ENCODE results near the gene COBL.

COBL gene

GRCh38 chr7:51014811-51015210, 301.8 kb downstream of the COBL start:
- no peaks in the 10 kb centered on the region for H3K9me3 ChIP-seq (ENCODE audit: insufficient read depth, low read depth, low read length)
- no peaks in the 10 kb centered on the region; the same call in 1 of the 2 replicates for H3K27me3 ChIP-seq (ENCODE audit: insufficient read depth, low read length)

DNA sequence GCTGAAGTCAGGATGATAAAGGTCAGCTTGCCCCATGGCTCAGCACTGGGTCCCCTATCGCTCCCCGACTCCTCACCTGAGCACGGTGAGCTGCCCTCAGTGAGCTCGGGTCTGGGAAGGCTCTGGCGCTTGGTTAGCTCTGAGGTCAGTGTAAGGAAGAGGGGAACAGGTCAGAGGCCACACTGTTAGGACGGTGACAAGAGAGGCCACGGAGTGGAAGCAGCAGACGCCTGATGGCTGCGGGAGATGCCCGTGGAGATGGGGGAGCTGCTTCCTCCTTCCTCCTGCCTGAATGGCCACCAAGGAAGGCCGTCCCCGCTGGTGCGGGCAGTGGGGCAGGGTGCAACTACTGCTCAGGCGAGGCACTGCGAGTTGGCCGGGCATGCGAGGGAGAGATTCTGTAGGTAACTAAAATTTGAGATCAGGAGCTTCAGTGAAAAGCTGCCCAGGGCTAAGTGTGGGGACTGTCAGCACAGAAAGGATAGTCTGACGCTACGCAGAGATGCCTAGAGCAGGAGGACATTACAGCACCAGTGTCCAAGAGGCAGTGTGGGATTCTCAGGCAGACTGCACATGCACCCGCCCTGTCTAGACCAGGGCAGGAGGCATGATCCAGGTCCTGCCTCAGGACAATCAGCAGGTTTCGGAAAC, 302.6 kb downstream of the COBL start:
- Histone ChIP-seq H3K36me3 (ENCODE audit: insufficient read depth, low read depth, low read length) (no peaks in the 10 kb centered on the region), H3K27me3 (ENCODE audit: insufficient read depth, low read length) (no peaks in the 10 kb centered on the region; the same call in 1 of the 2 replicates), H3K9me3 (ENCODE audit: insufficient read depth, low read depth, low read length) (no peaks in the 10 kb centered on the region), H3K27ac (ENCODE audit: low read length) (no peak overlapping the region), H3K4me3 (ENCODE audit: low read length) (no peak overlapping the region), H3K4me1 (ENCODE audit: insufficient read depth, low read length) (no peaks in the 10 kb centered on the region), H3K9ac (ENCODE audit: low read depth, low read length) (no peak overlapping the region)

More at GRCh38 chr7:51014811-51015210, 301.8 kb downstream of the COBL start:
- Histone ChIP-seq H3K4me1 (ENCODE audit: insufficient read depth, low read length) (no peaks in the 10 kb centered on the region), H3K9ac (ENCODE audit: low read depth, low read length) (no peak overlapping the region), H3K36me3 (ENCODE audit: insufficient read depth, low read depth, low read length) (no peaks in the 10 kb centered on the region), H3K27ac (ENCODE audit: low read length) (no peak overlapping the region), H3K4me3 (ENCODE audit: low read length) (no peak overlapping the region)

- no peaks in the 10 kb centered on the region for H3K4me1 ChIP-seq (ENCODE audit: insufficient read depth, low read length)
- no peaks in the 10 kb centered on the region for H3K9me3 ChIP-seq (ENCODE audit: insufficient read depth, low read depth, low read length)
- no peak overlapping the region for H3K27ac ChIP-seq (ENCODE audit: low read length)
- H3K36me3 ChIP-seq (ENCODE audit: insufficient read depth, low read depth, low read length): no peaks in the 10 kb centered on the region
- no peak overlapping the region for H3K9ac ChIP-seq (ENCODE audit: low read depth, low read length)
- H3K4me3 ChIP-seq (ENCODE audit: low read length): no peak overlapping the region
- no peaks in the 10 kb centered on the region; the same call in 1 of the 2 replicates for H3K27me3 ChIP-seq (ENCODE audit: insufficient read depth, low read length)
These were observed 303.3 kb downstream of the COBL start for GRCh38 chr7:51013218-51013786.

DNA sequence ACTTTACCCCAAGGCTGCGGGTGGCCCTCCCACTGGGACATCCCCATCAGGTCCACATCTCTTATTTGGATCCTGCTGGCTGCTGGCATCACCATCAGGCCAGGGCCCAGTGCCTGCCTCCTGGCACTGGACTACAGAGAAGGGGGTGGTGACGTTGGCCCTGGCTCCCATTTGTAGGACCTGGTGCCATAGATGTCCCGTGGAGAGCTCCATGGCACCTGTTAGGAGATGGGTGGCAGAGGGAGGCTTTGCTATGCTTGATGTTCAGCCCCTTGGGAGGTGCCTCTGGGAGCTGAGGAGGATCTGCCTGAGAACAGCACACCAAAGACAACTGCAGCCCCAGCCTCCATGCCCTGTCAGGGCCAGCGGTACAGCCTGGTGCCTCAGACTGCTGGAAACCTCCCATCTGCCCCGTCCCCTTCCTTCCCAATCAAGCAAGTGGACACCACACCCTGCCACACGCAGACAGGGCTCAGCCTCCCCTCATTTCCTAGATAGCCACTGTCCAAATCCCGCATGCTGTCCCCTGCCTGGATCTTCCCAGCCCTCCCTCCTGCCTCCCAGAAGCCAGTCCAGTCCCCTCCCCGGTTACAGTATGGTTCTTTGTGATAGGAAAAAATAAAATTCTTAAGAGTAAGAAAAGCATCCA, 303.9 kb downstream of the COBL start:
- no peak overlapping the region for H3K9ac ChIP-seq (ENCODE audit: low read depth, low read length)
- H3K36me3 ChIP-seq (ENCODE audit: insufficient read depth, low read depth, low read length): no peaks in the 10 kb centered on the region
- H3K27me3 ChIP-seq (ENCODE audit: insufficient read depth, low read length): no peaks in the 10 kb centered on the region; the same call in 1 of the 2 replicates
- no peaks in the 10 kb centered on the region for H3K9me3 ChIP-seq (ENCODE audit: insufficient read depth, low read depth, low read length)
- no peak overlapping the region for H3K27ac ChIP-seq (ENCODE audit: low read length)
- no peak overlapping the region for H3K4me3 ChIP-seq (ENCODE audit: low read length)
- no peaks in the 10 kb centered on the region for H3K4me1 ChIP-seq (ENCODE audit: insufficient read depth, low read length)

DNA sequence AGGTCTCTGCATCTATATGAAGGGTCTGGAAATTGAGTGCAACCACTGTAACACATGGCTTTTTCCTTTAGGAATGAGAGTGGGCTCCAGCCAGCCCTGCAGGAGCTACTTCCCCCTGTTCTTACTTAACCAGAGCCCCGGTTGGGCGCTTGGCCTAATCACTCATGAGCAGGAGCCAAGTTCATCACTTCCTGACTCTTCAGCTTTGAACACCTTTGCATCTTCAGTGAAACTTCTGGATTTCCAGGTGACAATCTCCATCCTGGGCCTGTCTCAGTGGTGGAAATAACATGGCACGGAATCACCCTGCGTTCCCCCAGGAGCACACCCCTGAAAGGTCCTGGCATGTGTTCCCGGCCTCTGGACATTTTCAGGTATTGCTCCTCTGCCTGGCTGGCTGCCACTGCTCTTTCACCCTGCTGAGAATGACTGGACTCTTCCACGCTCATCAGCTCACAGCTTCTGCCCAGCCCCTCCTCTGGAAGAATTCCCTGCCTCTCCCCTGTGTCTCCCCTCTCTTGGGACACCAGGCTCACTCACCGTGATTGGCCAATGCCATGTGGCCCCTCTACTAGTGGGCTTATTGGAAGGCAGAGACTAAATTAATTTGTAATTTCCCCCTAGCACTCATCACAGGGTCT, 304.8 kb downstream of the COBL start:
- Histone ChIP-seq H3K4me3 (ENCODE audit: low read length) (no peak overlapping the region), H3K9me3 (ENCODE audit: insufficient read depth, low read depth, low read length) (no peaks in the 10 kb centered on the region), H3K4me1 (ENCODE audit: insufficient read depth, low read length) (no peaks in the 10 kb centered on the region), H3K36me3 (ENCODE audit: insufficient read depth, low read depth, low read length) (no peaks in the 10 kb centered on the region), H3K27me3 (ENCODE audit: insufficient read depth, low read length) (no peaks in the 10 kb centered on the region; the same call in 1 of the 2 replicates), H3K27ac (ENCODE audit: low read length) (no peak overlapping the region), H3K9ac (ENCODE audit: low read depth, low read length) (no peak overlapping the region)

DNA sequence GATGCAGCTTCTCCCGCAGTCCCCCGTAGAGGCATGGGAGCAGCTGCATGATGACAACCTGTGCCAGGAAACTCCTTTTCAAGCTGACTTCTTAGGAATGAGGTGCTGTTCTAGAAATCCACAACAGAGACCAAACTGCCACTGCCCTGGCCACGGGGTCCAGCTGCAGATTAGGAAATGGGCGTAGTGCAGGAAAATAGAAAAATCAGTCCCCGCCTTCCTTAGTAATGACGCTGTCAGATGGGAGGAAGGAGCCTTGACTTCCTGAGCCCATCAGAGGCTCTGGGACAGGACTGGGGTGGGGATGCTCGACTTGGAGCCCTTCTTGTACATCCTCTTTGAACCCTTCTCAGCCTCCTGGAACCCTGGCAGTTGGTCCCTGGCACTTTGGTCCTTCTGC, 306.1 kb downstream of the COBL start:
- no peak overlapping the region for H3K9ac ChIP-seq (ENCODE audit: low read depth, low read length)
- no peak overlapping the region for H3K27ac ChIP-seq (ENCODE audit: low read length)
- no peaks in the 10 kb centered on the region for H3K9me3 ChIP-seq (ENCODE audit: insufficient read depth, low read depth, low read length)
- no peaks in the 10 kb centered on the region; the same call in 1 of the 2 replicates for H3K27me3 ChIP-seq (ENCODE audit: insufficient read depth, low read length)
- no peak overlapping the region for H3K4me3 ChIP-seq (ENCODE audit: low read length)
- no peaks in the 10 kb centered on the region for H3K36me3 ChIP-seq (ENCODE audit: insufficient read depth, low read depth, low read length)
- H3K4me1 ChIP-seq (ENCODE audit: insufficient read depth, low read length): no peaks in the 10 kb centered on the region

GRCh38 chr7:51009716-51010496, 306.7 kb downstream of the COBL start:
- H3K4me3 ChIP-seq (ENCODE audit: low read length): no peak overlapping the region
- H3K36me3 ChIP-seq (ENCODE audit: insufficient read depth, low read depth, low read length): no peaks in the 10 kb centered on the region
- no peaks in the 10 kb centered on the region for H3K4me1 ChIP-seq (ENCODE audit: insufficient read depth, low read length)
- H3K27me3 ChIP-seq (ENCODE audit: insufficient read depth, low read length): no peaks in the 10 kb centered on the region; the same call in 1 of the 2 replicates
- no peak overlapping the region for H3K9ac ChIP-seq (ENCODE audit: low read depth, low read length)
- H3K9me3 ChIP-seq (ENCODE audit: insufficient read depth, low read depth, low read length): no peaks in the 10 kb centered on the region
- no peak overlapping the region for H3K27ac ChIP-seq (ENCODE audit: low read length)

DNA sequence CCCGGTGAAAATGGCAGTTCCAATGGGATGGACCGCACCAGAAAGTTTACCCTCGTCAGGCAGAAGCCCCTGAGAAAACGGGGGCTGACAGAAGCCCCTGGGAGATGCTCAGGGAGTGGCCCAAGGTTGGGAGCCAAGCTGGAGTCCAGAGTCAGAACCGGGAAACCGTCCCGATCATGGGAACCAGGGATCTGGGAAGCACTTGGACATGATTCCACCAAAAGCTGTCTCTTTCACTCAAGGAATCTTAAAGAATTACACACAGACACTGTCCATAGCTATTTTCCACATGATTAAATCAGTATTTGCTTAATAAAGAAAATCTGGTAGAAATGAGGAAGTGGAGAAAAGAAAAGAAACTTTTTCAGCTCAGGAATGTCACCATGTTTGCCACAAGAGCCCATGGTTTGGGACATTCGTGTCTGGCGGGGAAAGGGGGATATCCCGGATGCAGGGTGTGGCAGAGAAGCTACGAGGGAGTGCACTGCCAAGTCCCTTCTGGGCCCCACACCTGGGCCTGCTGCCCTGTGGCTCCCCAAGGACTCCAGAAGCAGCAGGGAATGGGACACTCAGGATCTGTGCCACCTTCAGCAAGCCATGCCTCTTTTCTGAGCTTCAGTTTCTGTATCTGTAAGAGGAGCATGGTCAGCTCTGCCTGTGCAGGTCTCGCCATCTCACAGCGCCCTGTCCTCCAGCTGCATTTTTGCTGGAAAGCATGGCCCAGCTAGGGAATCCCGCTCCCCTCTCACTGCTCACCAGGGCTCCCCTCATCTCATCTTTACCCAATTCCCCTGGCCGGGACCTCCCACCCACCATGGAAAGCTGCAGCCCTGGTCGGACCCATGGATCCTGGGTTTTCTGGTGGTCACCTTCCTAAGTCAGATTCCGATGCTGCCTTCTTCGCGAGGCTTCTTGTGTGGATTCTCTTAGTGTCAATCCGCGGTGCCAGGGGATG, 308.8 kb downstream of the COBL start:
- no peak overlapping the region for H3K4me3 ChIP-seq (ENCODE audit: low read length)
- no peak overlapping the region for H3K9ac ChIP-seq (ENCODE audit: low read depth, low read length)
- H3K27me3 ChIP-seq (ENCODE audit: insufficient read depth, low read length): no peaks in the 10 kb centered on the region; the same call in 1 of the 2 replicates
- H3K27ac ChIP-seq (ENCODE audit: low read length): no peak overlapping the region
- H3K36me3 ChIP-seq (ENCODE audit: insufficient read depth, low read depth, low read length): no peaks in the 10 kb centered on the region
- no peaks in the 10 kb centered on the region for H3K4me1 ChIP-seq (ENCODE audit: insufficient read depth, low read length)
- no peaks in the 10 kb centered on the region for H3K9me3 ChIP-seq (ENCODE audit: insufficient read depth, low read depth, low read length)

GRCh38 chr7:51006483-51007235, 309.9 kb downstream of the COBL start:
- Histone ChIP-seq H3K27ac (ENCODE audit: low read length) (no peak overlapping the region), H3K9ac (ENCODE audit: low read depth, low read length) (no peak overlapping the region), H3K9me3 (ENCODE audit: insufficient read depth, low read depth, low read length) (no peaks in the 10 kb centered on the region), H3K4me1 (ENCODE audit: insufficient read depth, low read length) (no peaks in the 10 kb centered on the region), H3K4me3 (ENCODE audit: low read length) (no peak overlapping the region), H3K36me3 (ENCODE audit: insufficient read depth, low read depth, low read length) (no peaks in the 10 kb centered on the region), H3K27me3 (ENCODE audit: insufficient read depth, low read length) (no peaks in the 10 kb centered on the region)

DNA sequence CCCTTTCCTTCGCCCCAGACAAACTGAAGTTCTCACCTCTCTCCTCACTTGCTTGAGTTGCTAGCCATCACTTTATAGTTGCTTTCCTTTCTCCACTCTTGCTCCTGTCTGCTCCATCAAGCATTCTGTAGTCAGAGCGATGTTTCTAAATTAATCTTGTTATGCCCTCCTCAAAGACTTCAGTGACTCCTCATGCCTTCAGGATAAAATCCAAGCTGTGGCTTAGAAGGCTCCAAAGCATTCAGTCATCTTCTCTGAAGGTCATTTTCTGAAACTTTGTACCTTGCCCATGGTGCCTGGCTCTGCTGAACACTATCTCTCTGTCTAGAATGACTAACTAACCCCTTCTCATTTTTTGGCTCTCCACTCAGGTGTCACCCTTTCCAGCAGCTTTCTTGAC, 311.5 kb downstream of the COBL start:
- Histone ChIP-seq H3K36me3 (ENCODE audit: insufficient read depth, low read depth, low read length) (no peaks in the 10 kb centered on the region), H3K4me1 (ENCODE audit: insufficient read depth, low read length) (no peaks in the 10 kb centered on the region), H3K27ac (ENCODE audit: low read length) (no peak overlapping the region), H3K27me3 (ENCODE audit: insufficient read depth, low read length) (no peaks in the 10 kb centered on the region), H3K4me3 (ENCODE audit: low read length) (no peak overlapping the region), H3K9ac (ENCODE audit: low read depth, low read length) (no peak overlapping the region), H3K9me3 (ENCODE audit: insufficient read depth, low read depth, low read length) (0 out of 2 replicates have a peak, but pooled peaks cover 4% of the 10 kb centered on the region)
